Ishikawa (cell line): ENCODE data around the gene ADCY4.

Experiments used
- CREB1 ChIP-seq: IDR thresholded peaks from 2 replicates; pipeline ENCODE4 v1.6.1; 2012; ENCODE audit warnings: low read depth
- EP300 ChIP-seq: IDR thresholded peaks from 2 replicates; pipeline ENCODE4 v1.6.1; 2012; ENCODE audit warnings: borderline replicate concordance
- FOXM1 ChIP-seq: IDR thresholded peaks from 2 replicates; pipeline ENCODE4 v1.6.1; 2012; ENCODE audit warnings: low read depth, borderline replicate concordance
- RAD21 ChIP-seq: IDR thresholded peaks from 2 replicates; pipeline ENCODE4 v1.6.1; 2012; ENCODE audit warnings: low read depth

- TF ChIP-seq FOXM1 (no peak), EP300 (no peak), CREB1 (no peak), RAD21 (no peak)
Observed at GRCh38 chr14:24281636-24282035, 53.2 kb downstream of the ADCY4 start.
